ENCODE measurements around the gene ERN1. TPM values are rescaled to one million over a fixed set of nuclear protein-coding genes. Genes with fewer than 3 reads are reported as not detected.

ERN1 gene
- total and polyA plus RNA-seq, 2 of the 13 experiments (the other 11 are each of a cell fraction or from before 2014, with no cell fraction given) = 6.0 to 12.7 TPM

DNA sequence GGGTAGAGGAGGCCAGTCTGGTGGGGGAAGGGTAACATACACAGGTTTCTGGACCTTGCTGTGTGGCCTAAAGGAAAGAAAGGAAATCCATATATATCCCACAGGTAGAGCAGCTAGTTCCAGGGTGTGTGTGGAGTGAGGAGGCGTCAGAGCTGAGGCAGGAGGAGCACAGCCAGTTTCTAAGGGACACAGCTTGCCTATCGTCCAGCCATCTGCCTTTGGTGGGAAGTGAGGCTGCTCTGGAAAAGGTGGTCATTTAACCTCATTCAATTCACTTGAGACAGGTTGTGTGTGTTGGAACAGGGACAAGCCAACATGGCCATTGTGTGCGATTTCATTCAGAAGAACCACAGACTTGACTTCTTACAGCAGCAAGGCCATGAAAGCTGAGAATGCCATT is 36.9 kb upstream of the ERN1 start:
- BruUV-seq (replicated peaks) = no TSS peak
- Histone ChIP-seq H3K79me2 (ENCODE audit: insufficient read depth, low read length) (no peaks in the 10 kb centered on the region), H3K4me3 (replicated peaks in 1 of 3; ENCODE audit: insufficient read depth in 1 of 3, low read depth in 2 of 3, low read length in 3 of 3) (no peak overlapping the region), H3K9ac (ENCODE audit: insufficient read depth, low read depth, low read length) (no peak overlapping the region), H2AFZ (ENCODE audit: low read length) (no peak overlapping the region), H4K20me1 (ENCODE audit: insufficient read depth, low read length) (no peaks in the 10 kb centered on the region), H3K36me3 (replicated peaks in 1 of 2; ENCODE audit: control insufficient read depth in 1 of 2, insufficient read depth in 2 of 2, low read length in 2 of 2) (peaks cover 16 to 46% of the 10 kb centered on the region in 2 experiments), H3K4me2 (ENCODE audit: low read depth, low read length) (no peak overlapping the region), H3K4me1 (ENCODE audit: insufficient read depth, low read length) (no peaks in the 10 kb centered on the region), H3K9me3 (ENCODE audit: low read length) (no peaks in the 10 kb centered on the region), H3K27me3 (ENCODE audit: control insufficient read depth in 1 of 2, insufficient read depth in 2 of 2, low read length in 2 of 2) (no peaks in the 10 kb centered on the region), H3K27ac (ENCODE audit: extremely low read length, insufficient read depth, low read length) (no peak overlapping the region)
- ChIA-PET CTCF (ENCODE audit: low intra/inter-chr PET ratio, low total read pairs) (no interaction called here), POLR2A (interaction anchor here (1.2 to 3.8 kb wide), 3 partner anchors 11 to 50 kb away, joined by 4 to 17 read pairs (median 5); no protein-coding TSS in a partner anchor)
- ATAC-seq (no peak), FAIRE-seq (no peak), DNase-seq (ENCODE audit: low spot score) (no peak)
- intact Hi-C loops (cut with micrococcal nuclease; ENCODE audit: unreplicated experiment) = no loop called here
- 92% methylated on average over 3 of the region's 3 CpGs for WGBS (ENCODE audit: low lambda C conversion rate)
- in situ Hi-C loops (cut with HindIII; ENCODE audit: extremely low pct_ligation_motif_present, low pct_unique_long_range_greater_than_20kb) = no loop called here
- TF ChIP-seq RORA (CRISPR knock-in tag; IDR thresholded peaks at IDR 0.05) (no peak), CHD4 (IDR thresholded peaks at IDR 0.05; ENCODE audit: borderline replicate concordance, low read length) (no peak), BRD4 (CRISPR knock-in tag; IDR thresholded peaks at IDR 0.05) (no peak), HES4 (CRISPR knock-in tag; IDR thresholded peaks at IDR 0.05; ENCODE audit: borderline replicate concordance) (no peak), ZNF207 (IDR thresholded peaks at IDR 0.05; ENCODE audit: borderline replicate concordance) (no peak), ZNF570 (CRISPR knock-in tag; IDR thresholded peaks at IDR 0.05; ENCODE audit: borderline replicate concordance) (no peak), SMARCC2 (IDR thresholded peaks at IDR 0.05) (no peak), ARNT (IDR thresholded peaks at IDR 0.05) (no peak), SNAI1 (CRISPR knock-in tag; IDR thresholded peaks at IDR 0.05; ENCODE audit: borderline replicate concordance) (no peak), THYN1 (CRISPR knock-in tag; IDR thresholded peaks at IDR 0.05; ENCODE audit: borderline replicate concordance, low read depth) (no peak), ZNF850 (CRISPR knock-in tag; conservative IDR thresholded peaks at IDR 0.05) (no peak), SALL2 (CRISPR knock-in tag; IDR thresholded peaks at IDR 0.05) (no peak), ZNF841 (CRISPR knock-in tag; IDR thresholded peaks at IDR 0.05; ENCODE audit: borderline replicate concordance) (no peak)
- TF ChIP-seq, protein P1, sequence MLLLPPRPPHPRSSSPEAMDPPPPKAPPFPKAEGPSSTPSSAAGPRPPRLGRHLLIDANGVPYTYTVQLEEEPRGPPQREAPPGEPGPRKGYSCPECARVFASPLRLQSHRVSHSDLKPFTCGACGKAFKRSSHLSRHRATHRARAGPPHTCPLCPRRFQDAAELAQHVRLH (CRISPR knock-in tag; IDR thresholded peaks at IDR 0.05; ENCODE audit: borderline replicate concordance, low read depth) = no peak
- TF ChIP-seq, protein P2, sequence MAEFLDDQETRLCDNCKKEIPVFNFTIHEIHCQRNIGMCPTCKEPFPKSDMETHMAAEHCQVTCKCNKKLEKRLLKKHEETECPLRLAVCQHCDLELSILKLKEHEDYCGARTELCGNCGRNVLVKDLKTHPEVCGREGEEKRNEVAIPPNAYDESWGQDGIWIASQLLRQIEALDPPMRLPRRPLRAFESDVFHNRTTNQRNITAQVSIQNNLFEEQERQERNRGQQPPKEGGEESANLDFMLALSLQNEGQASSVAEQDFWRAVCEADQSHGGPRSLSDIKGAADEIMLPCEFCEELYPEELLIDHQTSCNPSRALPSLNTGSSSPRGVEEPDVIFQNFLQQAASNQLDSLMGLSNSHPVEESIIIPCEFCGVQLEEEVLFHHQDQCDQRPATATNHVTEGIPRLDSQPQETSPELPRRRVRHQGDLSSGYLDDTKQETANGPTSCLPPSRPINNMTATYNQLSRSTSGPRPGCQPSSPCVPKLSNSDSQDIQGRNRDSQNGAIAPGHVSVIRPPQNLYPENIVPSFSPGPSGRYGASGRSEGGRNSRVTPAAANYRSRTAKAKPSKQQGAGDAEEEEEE (CRISPR knock-in tag; IDR thresholded peaks at IDR 0.05; ENCODE audit: borderline replicate concordance) = no peak
- TF ChIP-seq, protein P3, sequence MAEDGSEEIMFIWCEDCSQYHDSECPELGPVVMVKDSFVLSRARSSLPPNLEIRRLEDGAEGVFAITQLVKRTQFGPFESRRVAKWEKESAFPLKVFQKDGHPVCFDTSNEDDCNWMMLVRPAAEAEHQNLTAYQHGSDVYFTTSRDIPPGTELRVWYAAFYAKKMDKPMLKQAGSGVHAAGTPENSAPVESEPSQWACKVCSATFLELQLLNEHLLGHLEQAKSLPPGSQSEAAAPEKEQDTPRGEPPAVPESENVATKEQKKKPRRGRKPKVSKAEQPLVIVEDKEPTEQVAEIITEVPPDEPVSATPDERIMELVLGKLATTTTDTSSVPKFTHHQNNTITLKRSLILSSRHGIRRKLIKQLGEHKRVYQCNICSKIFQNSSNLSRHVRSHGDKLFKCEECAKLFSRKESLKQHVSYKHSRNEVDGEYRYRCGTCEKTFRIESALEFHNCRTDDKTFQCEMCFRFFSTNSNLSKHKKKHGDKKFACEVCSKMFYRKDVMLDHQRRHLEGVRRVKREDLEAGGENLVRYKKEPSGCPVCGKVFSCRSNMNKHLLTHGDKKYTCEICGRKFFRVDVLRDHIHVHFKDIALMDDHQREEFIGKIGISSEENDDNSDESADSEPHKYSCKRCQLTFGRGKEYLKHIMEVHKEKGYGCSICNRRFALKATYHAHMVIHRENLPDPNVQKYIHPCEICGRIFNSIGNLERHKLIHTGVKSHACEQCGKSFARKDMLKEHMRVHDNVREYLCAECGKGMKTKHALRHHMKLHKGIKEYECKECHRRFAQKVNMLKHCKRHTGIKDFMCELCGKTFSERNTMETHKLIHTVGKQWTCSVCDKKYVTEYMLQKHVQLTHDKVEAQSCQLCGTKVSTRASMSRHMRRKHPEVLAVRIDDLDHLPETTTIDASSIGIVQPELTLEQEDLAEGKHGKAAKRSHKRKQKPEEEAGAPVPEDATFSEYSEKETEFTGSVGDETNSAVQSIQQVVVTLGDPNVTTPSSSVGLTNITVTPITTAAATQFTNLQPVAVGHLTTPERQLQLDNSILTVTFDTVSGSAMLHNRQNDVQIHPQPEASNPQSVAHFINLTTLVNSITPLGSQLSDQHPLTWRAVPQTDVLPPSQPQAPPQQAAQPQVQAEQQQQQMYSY (CRISPR knock-in tag; IDR thresholded peaks at IDR 0.05) = no peak
- TF ChIP-seq, protein P4, sequence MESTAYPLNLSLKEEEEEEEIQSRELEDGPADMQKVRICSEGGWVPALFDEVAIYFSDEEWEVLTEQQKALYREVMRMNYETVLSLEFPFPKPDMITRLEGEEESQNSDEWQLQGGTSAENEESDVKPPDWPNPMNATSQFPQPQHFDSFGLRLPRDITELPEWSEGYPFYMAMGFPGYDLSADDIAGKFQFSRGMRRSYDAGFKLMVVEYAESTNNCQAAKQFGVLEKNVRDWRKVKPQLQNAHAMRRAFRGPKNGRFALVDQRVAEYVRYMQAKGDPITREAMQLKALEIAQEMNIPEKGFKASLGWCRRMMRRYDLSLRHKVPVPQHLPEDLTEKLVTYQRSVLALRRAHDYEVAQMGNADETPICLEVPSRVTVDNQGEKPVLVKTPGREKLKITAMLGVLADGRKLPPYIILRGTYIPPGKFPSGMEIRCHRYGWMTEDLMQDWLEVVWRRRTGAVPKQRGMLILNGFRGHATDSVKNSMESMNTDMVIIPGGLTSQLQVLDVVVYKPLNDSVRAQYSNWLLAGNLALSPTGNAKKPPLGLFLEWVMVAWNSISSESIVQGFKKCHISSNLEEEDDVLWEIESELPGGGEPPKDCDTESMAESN (CRISPR knock-in tag; conservative IDR thresholded peaks at IDR 0.05) = no peak
- TF ChIP-seq, protein P5, sequence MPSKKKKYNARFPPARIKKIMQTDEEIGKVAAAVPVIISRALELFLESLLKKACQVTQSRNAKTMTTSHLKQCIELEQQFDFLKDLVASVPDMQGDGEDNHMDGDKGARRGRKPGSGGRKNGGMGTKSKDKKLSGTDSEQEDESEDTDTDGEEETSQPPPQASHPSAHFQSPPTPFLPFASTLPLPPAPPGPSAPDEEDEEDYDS (CRISPR knock-in tag; IDR thresholded peaks at IDR 0.05) = no peak

All from HepG2 (cell line).